ENCODE results near the gene RSPO4.

- no peak for TF ChIP-seq CTCF (conservative IDR thresholded peaks at IDR 0.05; ENCODE audit: low read length)
- TF ChIP-seq EZH2phosphoT487 (IDR thresholded peaks at IDR 0.05; ENCODE audit: borderline replicate concordance, low read depth, low read length): no peak
These were observed 13.8 kb downstream of the RSPO4 start for GRCh38 chr20:988272-988671.

All from OCI-LY7 (cell line).